ENCODE results near the gene RAB1B. TPM values are rescaled to one million over a fixed set of nuclear protein-coding genes. Genes with fewer than 3 reads are reported as not detected.
A peak's percentile ranks its signal among the peaks of the same experiment; 100 is the strongest.

The RAB1B gene
- total and polyA plus RNA-seq, 4 donors, result 78.6 to 203 (median 168) TPM

GRCh38 chr11:66221726-66222236 lies 46.7 kb upstream of the RAB1B start:
- DNase-seq (no peak), ATAC-seq (ENCODE audit: insufficient read depth, low FRiP score) (no peak)
- no peaks in the 10 kb centered on the region for H3K27me3 ChIP-seq (ENCODE audit: control insufficient read depth in 3 of 3, insufficient read depth in 3 of 3, low read length in 2 of 3)
- TF ChIP-seq CTCF (IDR thresholded peaks at IDR 0.05; ENCODE audit: control extremely low read depth, extremely low read depth), result no peak
- H3K4me1 ChIP-seq (ENCODE audit: control insufficient read depth in 5 of 5, insufficient read depth in 5 of 5, low read length in 5 of 5), result no peaks in the 10 kb centered on the region
- H3K9me3 ChIP-seq (ENCODE audit: control insufficient read depth in 4 of 4, insufficient read depth in 3 of 4, low read length in 3 of 4), result no peaks in the 10 kb centered on the region
- H3K9ac ChIP-seq (ENCODE audit: insufficient read depth in 1 of 2, low read length in 2 of 2), result no peak overlapping the region
- H3K27ac ChIP-seq (ENCODE audit: low read depth in 1 of 2, low read length in 1 of 2), result no peak overlapping the region
- peaks cover 14 to 39% (median 29%) of the 10 kb centered on the region in 4 donors for H3K36me3 ChIP-seq (ENCODE audit: control insufficient read depth in 4 of 4, insufficient read depth in 4 of 4, low read length in 4 of 4)
- WGBS, 2 donors, result 88 to 90% methylated on average over 9 of the region's 9 CpGs
- no peak overlapping the region for H3K4me3 ChIP-seq

GRCh38 chr11:66222358-66223149 lies 45.9 kb upstream of the RAB1B start:
- no peak overlapping the region for H3K4me3 ChIP-seq
- TF ChIP-seq CTCF (IDR thresholded peaks at IDR 0.05; ENCODE audit: control extremely low read depth, extremely low read depth), result peak; percentile 100
- peaks cover 10 to 32% (median 26%) of the 10 kb centered on the region in 4 donors for H3K36me3 ChIP-seq (ENCODE audit: control insufficient read depth in 4 of 4, insufficient read depth in 4 of 4, low read length in 4 of 4)
- no peaks in the 10 kb centered on the region for H3K27me3 ChIP-seq (ENCODE audit: control insufficient read depth in 3 of 3, insufficient read depth in 3 of 3, low read length in 2 of 3)
- no peaks in the 10 kb centered on the region for H3K9me3 ChIP-seq (ENCODE audit: control insufficient read depth in 4 of 4, insufficient read depth in 3 of 4, low read length in 3 of 4)
- no peak overlapping the region for H3K9ac ChIP-seq (ENCODE audit: insufficient read depth in 1 of 2, low read length in 2 of 2)
- H3K27ac ChIP-seq (ENCODE audit: low read depth in 1 of 2, low read length in 1 of 2), result no peak overlapping the region
- DNase-seq (peak; percentile 89 to 92 (median 92)), ATAC-seq (ENCODE audit: insufficient read depth, low FRiP score) (peak; percentile 94)
- H3K4me1 ChIP-seq (ENCODE audit: control insufficient read depth in 5 of 5, insufficient read depth in 5 of 5, low read length in 5 of 5), result no peaks in the 10 kb centered on the region
- 27 to 30% methylated on average over 21 of the region's 21 CpGs for WGBS, 2 donors

GRCh38 chr11:66224226-66224855 lies 44.1 kb upstream of the RAB1B start:
- H3K4me3 ChIP-seq, result no peak overlapping the region
- H3K27ac ChIP-seq (ENCODE audit: low read depth in 1 of 2, low read length in 1 of 2), result no peak overlapping the region
- no peaks in the 10 kb centered on the region for H3K4me1 ChIP-seq (ENCODE audit: control insufficient read depth in 5 of 5, insufficient read depth in 5 of 5, low read length in 5 of 5)
- ATAC-seq (ENCODE audit: insufficient read depth, low FRiP score) (no peak), DNase-seq (no peak)
- H3K9ac ChIP-seq (ENCODE audit: insufficient read depth in 1 of 2, low read length in 2 of 2), result no peak overlapping the region
- 94 to 97% methylated on average over 10 of the region's 10 CpGs for WGBS, 2 donors
- TF ChIP-seq CTCF (IDR thresholded peaks at IDR 0.05; ENCODE audit: control extremely low read depth, extremely low read depth), result no peak
- peaks cover 8 to 27% (median 18%) of the 10 kb centered on the region in 4 donors for H3K36me3 ChIP-seq (ENCODE audit: control insufficient read depth in 4 of 4, insufficient read depth in 4 of 4, low read length in 4 of 4)
- H3K27me3 ChIP-seq (ENCODE audit: control insufficient read depth in 3 of 3, insufficient read depth in 3 of 3, low read length in 2 of 3), result no peaks in the 10 kb centered on the region
- H3K9me3 ChIP-seq (ENCODE audit: control insufficient read depth in 4 of 4, insufficient read depth in 3 of 4, low read length in 3 of 4), result no peaks in the 10 kb centered on the region
